Neural progenitor cell (in vitro differentiated cells): ENCODE data around the gene THAP6. TPM values are rescaled to one million over a fixed set of nuclear protein-coding genes. Genes with fewer than 3 reads are reported as not detected.
"Not testable (repeated sequence)": the region's sequence is repeated elsewhere in the genome, so short reads cannot be mapped to it uniquely, and the experiment has no call there.

Source experiments
- DNase-seq: peaks from one replicate; pipeline ENCODE4 v3.0.0-alpha.2; 2016; ENCODE audit warnings: low spot score
- H2AFZ ChIP-seq: fragments of 200-600 bp; sonication (generic); replicated peaks from 2 replicates; pipeline ENCODE4 v1.6.1; 2016; ENCODE audit warnings: antibody characterized with exemption
- H3F3A ChIP-seq: fragments of 200-600 bp; sonication (generic); 2 replicates; pipeline ENCODE4 v1.6.1; 2016; ENCODE audit warnings: antibody characterized with exemption, low read depth
- H3K27ac ChIP-seq: fragments of 200-600 bp; sonication (generic); 2 replicates; pipeline ENCODE4 v1.5.1; 2016; ENCODE audit warnings: mild to moderate bottlenecking
- H3K27me3 ChIP-seq: fragments of 200-600 bp; sonication (generic); 2 replicates; pipeline ENCODE4 v1.6.1; 2016; ENCODE audit warnings: mild to moderate bottlenecking, moderate library complexity
- H3K36me3 ChIP-seq: fragments of 200-600 bp; sonication (generic); 2 replicates; pipeline ENCODE4 v1.5.1; 2016
- H3K4me1 ChIP-seq: fragments of 200-600 bp; sonication (generic); 2 replicates; pipeline ENCODE4 v1.6.1; 2016; ENCODE audit warnings: mixed run types
- H3K4me2 ChIP-seq: fragments of 200-600 bp; sonication (generic); 2 replicates; pipeline ENCODE4 v1.6.1; 2016
- H3K4me3 ChIP-seq: fragments of 200-600 bp; sonication (generic); 2 replicates; pipeline ENCODE4 v1.5.1; 2016
- H3K79me2 ChIP-seq: fragments of 200-600 bp; sonication (generic); 2 replicates; pipeline ENCODE4 v1.6.1; 2016; ENCODE audit warnings: low read depth
- H3K9ac ChIP-seq: fragments of 200-600 bp; sonication (generic); 2 replicates; pipeline ENCODE4 v1.6.1; 2016
- H3K9me3 ChIP-seq: fragments of 200-600 bp; sonication (generic); 2 replicates; pipeline ENCODE4 v1.5.1; 2016; ENCODE audit warnings: low read depth
- H4K20me1 ChIP-seq: fragments of 200-600 bp; sonication (generic); 2 replicates; pipeline ENCODE4 v1.6.1; 2016; ENCODE audit warnings: low read depth
- H3K27ac Mint-ChIP-seq: 3 replicates; pipeline ENCODE4 v1.8.0; 2021; ENCODE audit warnings: mixed read lengths
- H3K27me3 Mint-ChIP-seq: 2 replicates; pipeline ENCODE4 v1.8.0; 2022; ENCODE audit warnings: low read depth, mild to moderate bottlenecking, inconsistent platforms, moderate library complexity, mixed read lengths; ENCODE audit not compliant: insufficient read depth
- H3K36me3 Mint-ChIP-seq: 3 replicates; pipeline ENCODE4 v1.8.0; 2021; ENCODE audit warnings: mixed read lengths
- H3K4me1 Mint-ChIP-seq: 3 replicates; pipeline ENCODE4 v1.8.0; 2021; ENCODE audit warnings: mixed read lengths
- H3K4me3 Mint-ChIP-seq: 3 replicates; pipeline ENCODE4 v1.8.0; 2021; ENCODE audit warnings: mild to moderate bottlenecking, moderate library complexity, mixed read lengths
- H3K9me3 Mint-ChIP-seq: 3 replicates; pipeline ENCODE4 v1.8.0; 2020; ENCODE audit warnings: mixed read lengths
- CTCF ChIP-seq: fragments of 200-600 bp; sonication (generic); IDR thresholded peaks from 2 replicates; pipeline ENCODE4 v1.5.1; 2017; ENCODE audit warnings: antibody characterized with exemption, mild to moderate bottlenecking
- EZH2 ChIP-seq: fragments of 200-600 bp; sonication (generic); IDR thresholded peaks from 2 replicates; pipeline ENCODE4 v1.6.1; 2017; ENCODE audit warnings: antibody characterized with exemption, mild to moderate bottlenecking, moderate library complexity
- EZH2phosphoT487 ChIP-seq: fragments of 200-600 bp; sonication (generic); IDR thresholded peaks from 2 replicates; pipeline ENCODE4 v1.6.1; 2017; ENCODE audit warnings: antibody characterized with exemption
- total RNA-seq: library from RNA; depleted of rRNA; stranded (reverse); fragments of >200 nt; gene quantifications from 2 replicates; pipeline ENCODE4 v1.2.3, GENCODE V29; 2015; ENCODE audit warnings: low replicate concordance

THAP6 gene
- total RNA-seq, 1 donor from 2014 or later = 30.6 TPM

- Mint-ChIP-seq H3K4me3 (no peak overlapping the region), H3K27me3 (no peaks in the 10 kb centered on the region), H3K27ac (no peak overlapping the region), H3K36me3 (peaks cover 42% of the 10 kb centered on the region), H3K9me3 (peaks cover 12% of the 10 kb centered on the region), H3K4me1 (no peaks in the 10 kb centered on the region)
- Histone ChIP-seq H3K4me1 (no peaks in the 10 kb centered on the region), H3K27ac (no peak overlapping the region), H3K4me3 (no peak overlapping the region), H4K20me1 (peaks cover 10% of the 10 kb centered on the region), H3K9me3 (no peaks in the 10 kb centered on the region), H3K36me3 (peaks cover 16% of the 10 kb centered on the region), H2AFZ (no peak overlapping the region), H3K79me2 (no peaks in the 10 kb centered on the region), H3F3A (no peaks in the 10 kb centered on the region), H3K9ac (no peak overlapping the region), H3K27me3 (no peaks in the 10 kb centered on the region), H3K4me2 (no peak overlapping the region)
- TF ChIP-seq EZH2 = no peak
- TF ChIP-seq EZH2phosphoT487 = no peak
- no peak for TF ChIP-seq CTCF
- DNase-seq = no peak
Measured at GRCh38 chr4:75527482-75527881, 13.2 kb downstream of the THAP6 start.

- Histone ChIP-seq H3K9ac (no peak overlapping the region), H3K27me3 (no peaks in the 10 kb centered on the region), H3K9me3 (no peaks in the 10 kb centered on the region), H2AFZ (no peak overlapping the region), H3K4me2 (no peak overlapping the region), H3K4me1 (no peaks in the 10 kb centered on the region), H3K27ac (no peak overlapping the region), H3F3A (no peaks in the 10 kb centered on the region), H4K20me1 (no peaks in the 10 kb centered on the region), H3K4me3 (no peak overlapping the region), H3K79me2 (no peaks in the 10 kb centered on the region), H3K36me3 (peaks cover 18% of the 10 kb centered on the region)
- H3K27me3 Mint-ChIP-seq = no peaks in the 10 kb centered on the region
- no peak for DNase-seq
- TF ChIP-seq CTCF (no peak), EZH2phosphoT487 (no peak), EZH2 (no peak)
- no peaks in the 10 kb centered on the region for H3K4me1 Mint-ChIP-seq
- peaks cover 20% of the 10 kb centered on the region for H3K9me3 Mint-ChIP-seq
- H3K27ac Mint-ChIP-seq = no peak overlapping the region
- H3K36me3 Mint-ChIP-seq = peaks cover 46% of the 10 kb centered on the region
- no peak overlapping the region for H3K4me3 Mint-ChIP-seq
Measured at GRCh38 chr4:75530556-75531322, 16.5 kb downstream of the THAP6 start.

- H3K4me3 Mint-ChIP-seq, H3K27ac ChIP-seq, H3K27ac Mint-ChIP-seq, H2AFZ ChIP-seq, H3K4me1 Mint-ChIP-seq, H3K27me3 Mint-ChIP-seq, H4K20me1 ChIP-seq, H3K9ac ChIP-seq, H3F3A ChIP-seq, H3K9me3 ChIP-seq, H3K27me3 ChIP-seq, H3K4me1 ChIP-seq, H3K4me3 ChIP-seq, H3K79me2 ChIP-seq, DNase-seq, H3K4me2 ChIP-seq: not testable (repeated sequence)
- peaks cover 18% of the 10 kb centered on the region for H3K36me3 ChIP-seq
- Mint-ChIP-seq H3K36me3 (peaks cover 42% of the 10 kb centered on the region), H3K9me3 (peaks cover 21% of the 10 kb centered on the region)
Measured at GRCh38 chr4:75531536-75532143, 17.4 kb downstream of the THAP6 start.

GRCh38 chr4:75533339-75533887, 19.1 kb downstream of the THAP6 start:
- H3K4me1 Mint-ChIP-seq, H3K27me3 Mint-ChIP-seq, H3K4me2 ChIP-seq: not testable (repeated sequence)

GRCh38 chr4:75533926-75534325, 19.7 kb downstream of the THAP6 start:
- Mint-ChIP-seq H3K9me3 (peaks cover 25% of the 10 kb centered on the region), H3K36me3 (peaks cover 44% of the 10 kb centered on the region)
- H3F3A ChIP-seq, H3K4me1 ChIP-seq, H4K20me1 ChIP-seq, H3K9me3 ChIP-seq, H3K4me3 Mint-ChIP-seq, H3K79me2 ChIP-seq, H3K36me3 ChIP-seq, H3K27ac ChIP-seq, H3K4me3 ChIP-seq, H3K9ac ChIP-seq, H3K4me2 ChIP-seq, H3K27ac Mint-ChIP-seq, H3K27me3 ChIP-seq, H3K4me1 Mint-ChIP-seq, H3K27me3 Mint-ChIP-seq, H2AFZ ChIP-seq, DNase-seq: not testable (repeated sequence)

More at GRCh38 chr4:75533339-75533887, 19.1 kb downstream of the THAP6 start:
- H3K9me3 ChIP-seq, H3K27ac ChIP-seq, H3K4me3 ChIP-seq, DNase-seq, H3K27ac Mint-ChIP-seq, H3K36me3 ChIP-seq, H3K27me3 ChIP-seq, H3K79me2 ChIP-seq, H2AFZ ChIP-seq, H4K20me1 ChIP-seq, H3K9ac ChIP-seq, H3F3A ChIP-seq, H3K4me1 ChIP-seq, H3K4me3 Mint-ChIP-seq: not testable (repeated sequence)
- peaks cover 25% of the 10 kb centered on the region for H3K9me3 Mint-ChIP-seq
- peaks cover 42% of the 10 kb centered on the region for H3K36me3 Mint-ChIP-seq

- H4K20me1 ChIP-seq, H3K79me2 ChIP-seq, H3K9me3 ChIP-seq, H3K27me3 ChIP-seq, H3K4me3 ChIP-seq, DNase-seq, H3K4me1 Mint-ChIP-seq, H3K9ac ChIP-seq, H2AFZ ChIP-seq, H3K36me3 ChIP-seq, H3K4me2 ChIP-seq, H3F3A ChIP-seq, H3K27ac ChIP-seq, H3K27me3 Mint-ChIP-seq, H3K4me1 ChIP-seq, H3K4me3 Mint-ChIP-seq, H3K27ac Mint-ChIP-seq: not testable (repeated sequence)
- Mint-ChIP-seq H3K36me3 (peaks cover 23% of the 10 kb centered on the region), H3K9me3 (peaks cover 14% of the 10 kb centered on the region)
Measured at GRCh38 chr4:75537308-75537707, 23.0 kb downstream of the THAP6 start.
